ENCODE results near the gene BARD1. TPM values are rescaled to one million over a fixed set of nuclear protein-coding genes. Genes with fewer than 3 reads are reported as not detected.

The BARD1 gene
- total RNA-seq: 10 to 100 TPM; 22.3 to 30.8 TPM

GRCh38 chr2:214808981-214809750 is at the start of gene BARD1:
Gene BARD1, minus strand, starts transcription at chr2:214809683. Its CDS starts 114 bp downstream, at chr2:214809569.
- ATAC-seq (replicated peaks): peak; percentile 24
- Mint-ChIP-seq H3K4me3 (peak within 1 kb of the TSS; percentile 94), H3K27ac (peak within 1 kb of the TSS; percentile 80), H3K36me3 (ENCODE audit: low read depth) (peaks cover 5% of the 10 kb centered on the region), H3K27me3 (no peaks in the 10 kb centered on the region), H3K9me3 (no peaks in the 10 kb centered on the region), H3K4me1 (peaks cover 15% of the 10 kb centered on the region)

- Mint-ChIP-seq H3K27me3 (peaks cover 15% of the 10 kb centered on the region), H3K9me3 (no peaks in the 10 kb centered on the region), H3K4me3 (no peak overlapping the region), H3K27ac (no peak overlapping the region), H3K36me3 (ENCODE audit: low read depth) (no peaks in the 10 kb centered on the region), H3K4me1 (no peaks in the 10 kb centered on the region)
- no peak for ATAC-seq (replicated peaks)
These were observed 46.7 kb upstream of the BARD1 start for GRCh38 chr2:214856137-214856536.

GRCh38 chr2:214853906-214854305 is 44.4 kb upstream of the BARD1 start:
- Mint-ChIP-seq H3K4me3 (no peak overlapping the region), H3K27ac (no peak overlapping the region), H3K36me3 (ENCODE audit: low read depth) (no peaks in the 10 kb centered on the region), H3K27me3 (peaks cover 14% of the 10 kb centered on the region), H3K4me1 (no peaks in the 10 kb centered on the region), H3K9me3 (no peaks in the 10 kb centered on the region)
- no peak for ATAC-seq (replicated peaks)

GRCh38 chr2:214843823-214844222 is 34.3 kb upstream of the BARD1 start:
- no peaks in the 10 kb centered on the region for H3K36me3 Mint-ChIP-seq (ENCODE audit: low read depth)
- H3K4me3 Mint-ChIP-seq: no peak overlapping the region
- H3K27ac Mint-ChIP-seq: no peak overlapping the region

GRCh38 chr2:214839464-214839863 is 30.0 kb upstream of the BARD1 start:
- no peak for ATAC-seq (replicated peaks)
- Mint-ChIP-seq H3K27me3 (no peaks in the 10 kb centered on the region), H3K4me3 (no peak overlapping the region), H3K36me3 (ENCODE audit: low read depth) (no peaks in the 10 kb centered on the region), H3K9me3 (no peaks in the 10 kb centered on the region), H3K27ac (no peak overlapping the region), H3K4me1 (no peaks in the 10 kb centered on the region)

More at GRCh38 chr2:214843823-214844222, 34.3 kb upstream of the BARD1 start:
- no peak for ATAC-seq (replicated peaks)
- Mint-ChIP-seq H3K9me3 (no peaks in the 10 kb centered on the region), H3K4me1 (no peaks in the 10 kb centered on the region), H3K27me3 (no peaks in the 10 kb centered on the region)

- no peak for ATAC-seq (replicated peaks)
- H3K4me3 Mint-ChIP-seq: no peak overlapping the region
- no peaks in the 10 kb centered on the region for H3K36me3 Mint-ChIP-seq (ENCODE audit: low read depth)
- H3K4me1 Mint-ChIP-seq: no peaks in the 10 kb centered on the region
- no peak overlapping the region for H3K27ac Mint-ChIP-seq
- H3K9me3 Mint-ChIP-seq: no peaks in the 10 kb centered on the region
- H3K27me3 Mint-ChIP-seq: no peaks in the 10 kb centered on the region
These were observed 28.0 kb upstream of the BARD1 start for GRCh38 chr2:214837466-214837865.

- Mint-ChIP-seq H3K4me1 (no peaks in the 10 kb centered on the region), H3K4me3 (no peak overlapping the region), H3K27ac (no peak overlapping the region), H3K9me3 (no peaks in the 10 kb centered on the region), H3K27me3 (peaks cover 5% of the 10 kb centered on the region), H3K36me3 (ENCODE audit: low read depth) (no peaks in the 10 kb centered on the region)
- no peak for ATAC-seq (replicated peaks)
These were observed 27.1 kb upstream of the BARD1 start for GRCh38 chr2:214836568-214836967.

GRCh38 chr2:214830794-214831346 is 21.4 kb upstream of the BARD1 start:
- Mint-ChIP-seq H3K4me3 (no peak overlapping the region), H3K9me3 (no peaks in the 10 kb centered on the region), H3K27ac (no peak overlapping the region), H3K36me3 (ENCODE audit: low read depth) (no peaks in the 10 kb centered on the region), H3K27me3 (peaks cover 5% of the 10 kb centered on the region), H3K4me1 (no peaks in the 10 kb centered on the region)
- no peak for ATAC-seq (replicated peaks)

GRCh38 chr2:214816008-214816533 is 6.6 kb upstream of the BARD1 start:
- Mint-ChIP-seq H3K36me3 (ENCODE audit: low read depth) (no peaks in the 10 kb centered on the region), H3K4me3 (no peak overlapping the region), H3K9me3 (no peaks in the 10 kb centered on the region), H3K27me3 (peaks cover 18% of the 10 kb centered on the region), H3K4me1 (peaks cover under 1% of the 10 kb centered on the region), H3K27ac (no peak overlapping the region)
- no peak for ATAC-seq (replicated peaks)

GRCh38 chr2:214810671-214811070 is 1.2 kb upstream of the BARD1 start:
- H3K4me1 Mint-ChIP-seq: peaks cover 13% of the 10 kb centered on the region
- no peaks in the 10 kb centered on the region for H3K36me3 Mint-ChIP-seq (ENCODE audit: low read depth)
- no peaks in the 10 kb centered on the region for H3K27me3 Mint-ChIP-seq
- ATAC-seq (replicated peaks): no peak
- no peaks in the 10 kb centered on the region for H3K9me3 Mint-ChIP-seq
- H3K27ac Mint-ChIP-seq: peak overlapping the region; percentile 47
- peak overlapping the region; percentile 94 for H3K4me3 Mint-ChIP-seq

- no peaks in the 10 kb centered on the region for H3K9me3 Mint-ChIP-seq
- peak overlapping the region; percentile 94 for H3K4me3 Mint-ChIP-seq
- no peaks in the 10 kb centered on the region for H3K27me3 Mint-ChIP-seq
- peak overlapping the region; percentile 47 for H3K27ac Mint-ChIP-seq
- ATAC-seq (replicated peaks): peak; percentile 91
- H3K36me3 Mint-ChIP-seq (ENCODE audit: low read depth): peaks cover 5% of the 10 kb centered on the region
- peaks cover 15% of the 10 kb centered on the region for H3K4me1 Mint-ChIP-seq
These were observed 475 bp upstream of the BARD1 start for GRCh38 chr2:214809751-214810564.

GRCh38 chr2:214807653-214808052 is 1.8 kb downstream of the BARD1 start:
- no peak for ATAC-seq (replicated peaks)
- H3K36me3 Mint-ChIP-seq (ENCODE audit: low read depth): peaks cover 5% of the 10 kb centered on the region
- peaks cover 15% of the 10 kb centered on the region for H3K4me1 Mint-ChIP-seq
- no peaks in the 10 kb centered on the region for H3K9me3 Mint-ChIP-seq
- no peaks in the 10 kb centered on the region for H3K27me3 Mint-ChIP-seq
- peak overlapping the region; percentile 80 for H3K27ac Mint-ChIP-seq
- peak overlapping the region; percentile 94 for H3K4me3 Mint-ChIP-seq

GRCh38 chr2:214801768-214802397 is 7.6 kb downstream of the BARD1 start:
- Mint-ChIP-seq H3K4me1 (peaks cover 17% of the 10 kb centered on the region), H3K4me3 (no peak overlapping the region), H3K27me3 (no peaks in the 10 kb centered on the region), H3K36me3 (ENCODE audit: low read depth) (peaks cover 5% of the 10 kb centered on the region), H3K9me3 (no peaks in the 10 kb centered on the region), H3K27ac (no peak overlapping the region)
- no peak for ATAC-seq (replicated peaks)

- no peak overlapping the region for H3K27ac Mint-ChIP-seq
- H3K4me1 Mint-ChIP-seq: peaks cover 14% of the 10 kb centered on the region
- peak; percentile 74 for ATAC-seq (replicated peaks)
- no peak overlapping the region for H3K4me3 Mint-ChIP-seq
- peaks cover 9% of the 10 kb centered on the region for H3K36me3 Mint-ChIP-seq (ENCODE audit: low read depth)
- H3K27me3 Mint-ChIP-seq: no peaks in the 10 kb centered on the region
- H3K9me3 Mint-ChIP-seq: no peaks in the 10 kb centered on the region
These were observed 8.4 kb downstream of the BARD1 start for GRCh38 chr2:214801068-214801467.
